HepG2 (cell line): ENCODE data around the gene SYNJ2. TPM values are rescaled to one million over a fixed set of nuclear protein-coding genes. Genes with fewer than 3 reads are reported as not detected.

Source experiments
- ATAC-seq: fragments of 200-7000 bp; cut with Tn5 transposase; 3 replicates; pipeline ENCODE4 v1.9.1; 2020; ENCODE audit warnings: mild to moderate bottlenecking, moderate library complexity
- BruUV-seq: library from RNA; stranded (reverse); fragments of 400-500 nt; replicated peaks from 2 replicates; lab custom pipeline; 2021; lab: Mats Ljungman, UMichigan
- CTCF ChIA-PET: fragments of 300-600 bp; formaldehyde crosslinking; extraction: SDS; loops from one replicate; lab custom pipeline; 2021; ENCODE audit warnings: low total read pairs, inconsistent platforms, low intra/inter-chr PET ratio; lab: Yijun Ruan, JAX
- POLR2A ChIA-PET: fragments of 350-600 bp; sonication (Branson Sonifier 250); formaldehyde crosslinking; loops from one replicate; lab custom pipeline; 2020; ENCODE audit warnings: antibody characterized with exemption, inconsistent platforms; lab: Yijun Ruan, JAX
- DNase-seq: peaks from one replicate; pipeline ENCODE4 v3.0.0-alpha.2; 2015; ENCODE audit warnings: low spot score
- FAIRE-seq: peaks from 3 replicates; lab custom pipeline; 2011; peaks lifted over from hg19 to GRCh38; lab: Jason Lieb, UNC
- H2AFZ ChIP-seq: one replicate; pipeline ENCODE4 v1.6.1; 2011; ENCODE audit warnings: low read length, inconsistent platforms
- H3K27ac ChIP-seq: fragments of 300-600 bp; 3 replicates; pipeline ENCODE4 v1.8.0; 2011; ENCODE audit warnings: mixed run types, mild to moderate bottlenecking, mixed read lengths, low read length, inconsistent platforms; ENCODE audit not compliant: insufficient read depth; ENCODE audit errors: extremely low read length
- H3K27me3 ChIP-seq, 2 experiments: fragments of 200-600 bp in 1 of 2; 2 replicates in 1 of 2; 3 replicates in 1 of 2; pipeline versions ENCODE4 v1.6.0 to v1.8.0; 2011; ENCODE audit warnings: low read length in 2 of 2, mild to moderate bottlenecking in 2 of 2, moderate library complexity in 2 of 2, inconsistent platforms in 1 of 2; ENCODE audit not compliant: insufficient read depth in 2 of 2, control insufficient read depth in 1 of 2
- H3K36me3 ChIP-seq, 2 experiments: fragments of 200-600 bp in 1 of 2; replicated peaks in 1 of 2; 2 replicates in 1 of 2; 3 replicates in 1 of 2; pipeline versions ENCODE4 v1.5.1 to v1.8.0; 2011; ENCODE audit warnings: low read length in 2 of 2, inconsistent platforms in 1 of 2; ENCODE audit not compliant: insufficient read depth in 2 of 2, control insufficient read depth in 1 of 2
- H3K4me1 ChIP-seq: 2 replicates; pipeline ENCODE4 v1.5.1; 2012; ENCODE audit warnings: low read length, inconsistent platforms; ENCODE audit not compliant: insufficient read depth
- H3K4me2 ChIP-seq: 2 replicates; pipeline ENCODE4 v1.6.0; 2011; ENCODE audit warnings: low read depth, low read length, inconsistent platforms
- H3K4me3 ChIP-seq, 3 experiments: fragments of 200-600 bp in 1 of 3; sonication (generic), shearing (Covaris generic) in 1 of 3; replicated peaks in 1 of 3; 2 replicates each; pipeline ENCODE4 v1.5.1; 2011 to 2016; ENCODE audit warnings: low read length in 3 of 3, inconsistent platforms in 2 of 3, low read depth in 2 of 3, mild to moderate bottlenecking in 2 of 3, control low read depth in 1 of 3, mixed read lengths in 1 of 3; ENCODE audit not compliant: insufficient read depth in 1 of 3
- H3K79me2 ChIP-seq: one replicate; pipeline ENCODE4 v1.6.1; 2011; ENCODE audit warnings: low read length, inconsistent platforms; ENCODE audit not compliant: insufficient read depth
- H3K9ac ChIP-seq: 2 replicates; pipeline ENCODE4 v1.6.0; 2011; ENCODE audit warnings: mild to moderate bottlenecking, low read depth, low read length, inconsistent platforms; ENCODE audit not compliant: insufficient read depth
- H3K9me3 ChIP-seq: 2 replicates; pipeline ENCODE4 v1.5.1; 2012; ENCODE audit warnings: mild to moderate bottlenecking, low read length
- H4K20me1 ChIP-seq: 2 replicates; pipeline ENCODE4 v1.6.0; 2011; ENCODE audit warnings: inconsistent platforms, mild to moderate bottlenecking, low read length, moderate library complexity; ENCODE audit not compliant: insufficient read depth
- CREB3 ChIP-seq: sonication (generic); formaldehyde crosslinking; IDR thresholded peaks from 2 replicates; pipeline ENCODE4 v1.5.0; 2020; ENCODE audit warnings: missing genetic modification reagents
- CREBL2 ChIP-seq: sonication (generic); formaldehyde crosslinking; IDR thresholded peaks from 2 replicates; pipeline ENCODE4 v1.8.1; 2023; ENCODE audit warnings: missing genetic modification reagents, mild to moderate bottlenecking, borderline replicate concordance
- DR1 ChIP-seq: sonication (generic); formaldehyde crosslinking; IDR thresholded peaks from 2 replicates; pipeline ENCODE4 v1.8.0; 2021; ENCODE audit warnings: mild to moderate bottlenecking, missing genetic modification reagents, inconsistent platforms
- ELK4 ChIP-seq: sonication (generic); formaldehyde crosslinking; IDR thresholded peaks from 2 replicates; pipeline ENCODE4 v1.9.0; 2021; ENCODE audit warnings: missing genetic modification reagents, borderline replicate concordance
- FOSL2 ChIP-seq: sonication (generic); formaldehyde crosslinking; IDR thresholded peaks from 2 replicates; pipeline ENCODE4 v1.4.0; 2020; ENCODE audit warnings: missing genetic modification reagents
- FOXP1 ChIP-seq, 2 experiments: fragments of 450-650 bp in 1 of 2; IDR thresholded peaks; 2 replicates each; pipeline ENCODE4 v1.6.1; 2017 to 2018; ENCODE audit warnings: antibody characterized with exemption in 1 of 2
- JARID2 ChIP-seq: sonication (generic); formaldehyde crosslinking; IDR thresholded peaks from 2 replicates; pipeline ENCODE4 v1.8.1; 2023; ENCODE audit warnings: missing genetic modification reagents, inconsistent platforms; ENCODE audit not compliant: insufficient replicate concordance
- MTA3 ChIP-seq: sonication (generic); formaldehyde crosslinking; IDR thresholded peaks from 2 replicates; pipeline ENCODE4 v1.4.0; 2020; ENCODE audit warnings: missing genetic modification reagents
- POLR2AphosphoS5 ChIP-seq: IDR thresholded peaks from 2 replicates; pipeline ENCODE4 v1.6.1; 2012; ENCODE audit warnings: low read depth, low read length
- RXRB ChIP-seq: IDR thresholded peaks from 2 replicates; pipeline ENCODE4 v1.6.1; 2016; ENCODE audit warnings: borderline replicate concordance, missing genetic modification reagents, missing compliant biosample characterization
- SETDB1 ChIP-seq: sonication (generic); formaldehyde crosslinking; IDR thresholded peaks from 2 replicates; pipeline ENCODE4 v1.5.1; 2020; ENCODE audit warnings: missing genetic modification reagents, mild to moderate bottlenecking, borderline replicate concordance
- SNAPC2 ChIP-seq: sonication (generic); formaldehyde crosslinking; IDR thresholded peaks from 2 replicates; pipeline ENCODE4 v1.8.1; 2022; ENCODE audit warnings: mild to moderate bottlenecking, missing genetic modification reagents
- UBTF ChIP-seq: sonication (generic); formaldehyde crosslinking; IDR thresholded peaks from 2 replicates; pipeline ENCODE4 v1.4.0; 2020; ENCODE audit warnings: mild to moderate bottlenecking, missing genetic modification reagents
- ZBTB33 ChIP-seq: sonication (generic); formaldehyde crosslinking; IDR thresholded peaks from 2 replicates; pipeline ENCODE4 v1.4.0; 2020; ENCODE audit warnings: missing genetic modification reagents
- ZKSCAN5 ChIP-seq: sonication (generic); formaldehyde crosslinking; IDR thresholded peaks from 2 replicates; pipeline ENCODE4 v1.5.1; 2020; ENCODE audit warnings: mild to moderate bottlenecking, missing genetic modification reagents
- ZNF17 ChIP-seq: sonication (generic); formaldehyde crosslinking; IDR thresholded peaks from 2 replicates; pipeline ENCODE4 v1.5.0; 2020; ENCODE audit warnings: mild to moderate bottlenecking, missing genetic modification reagents
- ZNF350 ChIP-seq: sonication (generic); formaldehyde crosslinking; IDR thresholded peaks from 2 replicates; pipeline ENCODE4 v1.4.0; 2020; ENCODE audit warnings: mild to moderate bottlenecking, low read depth, missing genetic modification reagents, borderline replicate concordance
- ZNF557 ChIP-seq: sonication (generic); formaldehyde crosslinking; IDR thresholded peaks from 2 replicates; pipeline ENCODE4 v1.4.0; 2020; ENCODE audit warnings: missing genetic modification reagents
- whole genome bisulfite sequencing: methylation state at CpG from one replicate; pipeline ENCODE4 v1.1.6; 2017; ENCODE audit warnings: low lambda C conversion rate; 5-methylcytosine and 5-hydroxymethylcytosine counted together
- in situ Hi-C: cut with HindIII; loops from 2 replicates; pipeline ENCODE4 v1.10.0; 2017; ENCODE audit warnings: low pct_unique_long_range_greater_than_20kb; ENCODE audit not compliant: extremely low pct_ligation_motif_present
- intact Hi-C: fragments of 100-400 bp; cut with micrococcal nuclease; formaldehyde crosslinking; loops from one replicate; pipeline ENCODE4 v1.10.0; 2022; ENCODE audit not compliant: unreplicated experiment
- polyA plus RNA-seq, 8 experiments: library from polyadenylated mRNA; depleted of rRNA in 3 of 8; stranded (reverse) in 7 of 8; unstranded in 1 of 8; fragments of >200 nt; fragmentation: Illumina TruSeq in 4 of 8; extraction: Trizol in 4 of 8; gene quantifications; 2 replicates each; pipeline versions ENCODE4 v1.2.1 to v1.2.3, GENCODE V29; 2011 to 2016; ENCODE audit warnings: low read depth in 4 of 8, missing spikeins in 1 of 8, mixed read lengths in 1 of 8; ENCODE audit not compliant: insufficient read depth in 1 of 8
- total RNA-seq, 5 experiments: library from RNA; depleted of rRNA; stranded (reverse); fragments of >200 nt; fragmentation: Illumina TruSeq; extraction: Trizol; gene quantifications; 2 replicates each; pipeline ENCODE4 v1.2.3, GENCODE V29; 2016; ENCODE audit warnings: low read depth in 1 of 5

SYNJ2 gene
- total and polyA plus RNA-seq, 2 of the 13 experiments (the other 11 are each of a cell fraction or from before 2014, with no cell fraction given) = 39.1 to 57.6 TPM

GRCh38 chr6:158042245-158042798, 60.7 kb downstream of the SYNJ2 start:
- ATAC-seq = no peak
- TF ChIP-seq ZNF350 (CRISPR knock-in tag) (peak; percentile 31; the same call in 1 of the 2 replicates), UBTF (no peak), ZKSCAN5 (no peak), ZNF17 (CRISPR knock-in tag) (no peak), RXRB (CRISPR knock-in tag) (no peak), CREBL2 (no peak), POLR2AphosphoS5 (0 out of 2 replicates have a peak, but pooled peaks have one; percentile 18), MTA3 (CRISPR knock-in tag) (no peak), JARID2 (CRISPR knock-in tag) (no peak), DR1 (CRISPR knock-in tag) (no peak), ZBTB33 (peak; percentile 80), CREB3 (CRISPR knock-in tag) (no peak), FOXP1 (IDR thresholded peaks at IDR 0.05) (no peak), FOXP1 (CRISPR knock-in tag; IDR thresholded peaks at IDR 0.05) (no peak), ELK4 (CRISPR knock-in tag) (no peak), SETDB1 (CRISPR knock-in tag) (no peak), ZNF557 (CRISPR knock-in tag) (no peak), SNAPC2 (CRISPR knock-in tag) (no peak), FOSL2 (CRISPR knock-in tag) (peak; percentile 89)

More at GRCh38 chr6:158042245-158042798, 60.7 kb downstream of the SYNJ2 start:
- Histone ChIP-seq H3K79me2 (peaks cover 41% of the 10 kb centered on the region), H3K27ac (peak overlapping the region; percentile 15), H3K36me3 (peaks cover 43 to 78% of the 10 kb centered on the region in 2 experiments), H3K4me2 (no peak overlapping the region), H3K4me3 (no peak overlapping the region), H3K27me3 (no peaks in the 10 kb centered on the region), H2AFZ (no peak overlapping the region), H4K20me1 (no peaks in the 10 kb centered on the region), H3K9ac (no peak overlapping the region), H3K4me1 (peaks cover 96% of the 10 kb centered on the region), H3K9me3 (no peaks in the 10 kb centered on the region)
- BruUV-seq = no TSS peak
- ChIA-PET POLR2A (interaction anchor here (0.7 to 4.0 kb wide), 5 partner anchors 13 to 57 kb away, joined by 3 to 65 read pairs (median 7); no protein-coding TSS in a partner anchor), CTCF (no interaction called here)
- FAIRE-seq (no peak), DNase-seq (peak; percentile 40)
- in situ Hi-C loops = no loop called here
- 95% methylated on average over 16 of the region's 16 CpGs for WGBS
- intact Hi-C loops = no loop called here
